ENCODE measurements around the gene TAT. TPM values are rescaled to one million over a fixed set of nuclear protein-coding genes. Genes with fewer than 3 reads are reported as not detected.
"Not testable (repeated sequence)": the region's sequence is repeated elsewhere in the genome, so short reads cannot be mapped to it uniquely, and the experiment has no call there.

TAT gene
- total RNA-seq, 1 donor from 2014 or later = not detected

DNA sequence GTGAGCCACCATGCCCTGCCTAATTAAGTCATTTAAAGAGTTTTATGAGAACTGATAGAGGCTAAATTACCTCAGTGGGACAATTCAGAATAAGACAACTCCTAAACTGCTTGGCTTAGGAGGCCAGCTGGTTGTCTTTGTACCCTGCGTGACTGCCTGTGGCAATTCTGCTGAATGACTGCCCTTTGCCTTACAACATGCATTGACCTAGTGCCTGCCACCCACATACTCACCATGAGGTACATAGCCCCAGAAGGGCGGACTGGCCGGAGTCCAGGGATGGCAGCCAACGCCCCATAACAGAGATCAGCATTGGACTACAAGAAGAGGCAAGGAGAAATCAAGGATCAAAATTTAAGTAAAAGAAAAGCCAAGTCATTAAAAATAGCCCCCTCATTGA lies 7.3 kb downstream of the TAT start:
- Mint-ChIP-seq H3K9me3 (no peaks in the 10 kb centered on the region), H3K27me3 (peaks cover 13% of the 10 kb centered on the region), H3K36me3 (ENCODE audit: low read depth) (no peaks in the 10 kb centered on the region), H3K4me3 (no peak overlapping the region), H3K27ac (no peak overlapping the region), H3K4me1 (peaks cover 13% of the 10 kb centered on the region)
- intact Hi-C loops (cut with micrococcal nuclease) = loop anchor here (10.0 kb wide), 2 partner anchors 155 to 315 kb away; partner anchors contain the start of genes PHLPP2 and ZNF821
- no peak for DNase-seq

DNA sequence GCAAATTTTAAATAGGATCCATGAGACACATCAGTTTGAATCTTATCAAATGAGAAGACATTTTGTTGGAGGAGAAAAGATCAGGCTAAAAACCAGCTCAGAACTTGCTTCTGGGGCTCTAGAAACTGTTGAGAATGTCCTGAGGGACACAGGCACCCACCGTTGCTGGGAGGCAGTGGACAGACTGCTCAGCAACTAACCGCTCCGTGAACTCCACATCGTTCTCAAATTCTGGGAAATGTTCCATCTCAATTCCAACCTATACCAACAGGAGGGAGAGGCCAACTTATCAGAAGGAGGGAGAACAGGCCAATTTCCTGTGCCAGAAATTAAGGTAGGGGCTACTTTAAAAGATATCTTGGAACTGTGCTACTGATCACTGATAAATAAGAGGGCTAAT lies 8.3 kb downstream of the TAT start:
- no peak overlapping the region for H3K4me3 Mint-ChIP-seq
- no peaks in the 10 kb centered on the region for H3K9me3 Mint-ChIP-seq
- H3K27ac Mint-ChIP-seq = no peak overlapping the region
- intact Hi-C loops (cut with micrococcal nuclease) = loop anchor here (10.0 kb wide), 2 partner anchors 156 to 316 kb away; partner anchors contain the start of genes PHLPP2 and ZNF821
- no peak for DNase-seq
- H3K4me1 Mint-ChIP-seq = peaks cover 15% of the 10 kb centered on the region
- no peaks in the 10 kb centered on the region for H3K36me3 Mint-ChIP-seq (ENCODE audit: low read depth)
- peaks cover 9% of the 10 kb centered on the region for H3K27me3 Mint-ChIP-seq

DNA sequence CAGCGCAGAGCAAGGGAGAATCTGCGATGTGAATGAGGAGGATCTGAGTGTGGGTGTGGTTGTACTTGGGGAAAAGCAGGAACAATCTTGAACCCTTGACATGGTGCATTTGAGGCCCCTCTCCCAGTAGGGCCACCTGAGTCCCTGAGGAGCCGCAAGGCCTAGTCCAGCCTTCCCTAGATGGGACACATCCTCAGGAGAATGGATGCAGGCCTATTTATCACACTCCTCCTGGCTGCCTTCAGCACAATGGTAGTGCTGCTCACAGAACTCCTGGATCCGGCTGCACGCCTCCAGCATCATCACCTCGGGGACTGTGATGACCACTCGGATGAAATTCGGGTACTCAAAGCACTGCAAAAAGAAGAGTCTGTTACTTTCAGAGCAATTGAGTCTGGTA lies 9.0 kb downstream of the TAT start:
- Mint-ChIP-seq H3K27me3 (peaks cover 9% of the 10 kb centered on the region), H3K4me3 (no peak overlapping the region), H3K27ac (no peak overlapping the region), H3K4me1 (peaks cover 15% of the 10 kb centered on the region), H3K9me3 (no peaks in the 10 kb centered on the region), H3K36me3 (ENCODE audit: low read depth) (no peaks in the 10 kb centered on the region)
- intact Hi-C loops (cut with micrococcal nuclease) = loop anchor here (10.0 kb wide), 2 partner anchors 157 to 317 kb away; partner anchors contain the start of genes PHLPP2 and ZNF821
- DNase-seq = no peak

DNA sequence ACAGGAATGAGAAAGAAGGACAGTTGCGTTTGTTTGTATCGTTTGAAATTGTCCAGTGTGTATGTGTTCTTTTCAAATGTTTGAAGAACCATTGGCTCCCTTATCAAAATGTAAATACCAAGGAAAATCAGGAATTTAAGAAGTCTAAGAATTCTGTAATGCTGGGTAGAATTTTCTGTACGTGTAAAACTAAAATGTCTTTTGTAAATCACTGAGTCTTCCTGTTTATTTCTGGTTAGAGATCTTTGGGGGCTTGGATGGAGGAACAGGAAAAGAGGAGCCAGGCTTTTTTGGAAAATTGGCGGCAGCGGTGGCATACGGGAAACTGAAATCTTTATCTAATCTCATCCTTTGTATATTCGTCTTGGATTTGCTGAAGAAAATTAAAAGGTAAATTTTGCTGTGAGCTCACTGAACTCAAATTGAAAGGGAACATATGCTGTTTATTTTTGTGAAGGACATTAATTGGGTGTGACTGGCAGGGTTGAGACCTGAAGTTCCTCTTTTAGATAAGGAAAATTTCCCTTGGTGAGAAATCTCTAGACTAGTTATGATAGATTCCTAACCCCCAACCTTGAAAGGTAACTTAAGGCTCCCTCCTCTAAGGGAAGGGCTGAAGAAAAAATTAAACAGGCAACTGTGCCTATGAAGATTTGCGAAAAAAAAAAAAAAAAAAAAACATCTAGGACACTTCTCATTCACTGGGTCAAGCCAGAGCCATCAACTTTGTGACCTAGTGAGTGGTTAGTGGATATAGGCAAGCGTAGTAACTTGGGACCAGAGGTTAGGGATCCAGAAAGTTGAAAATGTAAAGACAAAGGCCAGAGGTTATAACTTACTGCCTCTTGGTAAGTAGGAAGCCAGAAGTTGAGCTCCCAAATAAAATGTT lies 10.8 kb downstream of the TAT start:
- DNase-seq = no peak
- H3K27me3 Mint-ChIP-seq = peaks cover 5% of the 10 kb centered on the region
- no peaks in the 10 kb centered on the region for H3K36me3 Mint-ChIP-seq (ENCODE audit: low read depth)
- H3K4me3 Mint-ChIP-seq = peak overlapping the region; percentile 87
- peak overlapping the region; percentile 91 for H3K27ac Mint-ChIP-seq
- intact Hi-C loops (cut with micrococcal nuclease) = loop anchor here (1.0 to 10.0 kb wide), 4 partner anchors 45 to 319 kb away; partner anchors contain the start of genes PHLPP2 and ZNF821
- peaks cover 5% of the 10 kb centered on the region for H3K9me3 Mint-ChIP-seq
- peaks cover 15% of the 10 kb centered on the region for H3K4me1 Mint-ChIP-seq

DNA sequence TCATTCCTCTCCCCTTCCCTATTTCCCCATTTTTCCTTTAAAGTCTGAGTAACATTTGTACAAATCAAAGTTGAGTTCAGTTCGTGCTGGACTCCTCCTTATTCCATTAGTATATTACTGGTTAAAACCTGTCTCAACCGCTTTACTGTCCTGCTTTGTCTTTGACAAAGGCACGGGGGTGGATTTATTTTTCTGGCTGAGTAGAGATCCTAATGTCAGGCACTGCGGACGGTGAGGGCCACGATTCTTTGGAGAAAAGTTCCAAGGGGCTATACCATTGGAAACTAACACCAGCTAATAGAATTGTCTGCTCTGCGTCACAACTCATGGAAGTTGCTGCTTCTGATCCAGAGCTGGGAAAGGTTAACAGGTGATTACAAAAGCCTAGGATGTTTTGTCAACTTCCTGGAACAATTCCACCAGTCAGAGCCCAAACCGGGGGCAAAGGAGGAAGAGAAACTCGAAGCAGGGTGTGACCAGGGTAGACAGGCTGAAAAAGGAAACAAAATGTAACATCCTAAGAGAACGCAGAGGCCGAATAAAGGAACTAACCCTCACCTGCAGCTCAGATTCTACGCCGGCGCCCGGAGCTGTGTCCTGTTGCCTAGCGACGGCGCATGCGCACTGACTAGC lies 12.4 kb downstream of the TAT start:
- Mint-ChIP-seq H3K27me3 (peaks cover 7% of the 10 kb centered on the region), H3K9me3 (peaks cover 6% of the 10 kb centered on the region), H3K4me3 (peak overlapping the region; percentile 87), H3K27ac (peak overlapping the region; percentile 91), H3K36me3 (ENCODE audit: low read depth) (no peaks in the 10 kb centered on the region), H3K4me1 (peaks cover 15% of the 10 kb centered on the region)
- intact Hi-C loops (cut with micrococcal nuclease) = loop anchor here (10.0 kb wide), 2 partner anchors 160 to 320 kb away; partner anchors contain the start of genes PHLPP2 and ZNF821
- no peak for DNase-seq

DNA sequence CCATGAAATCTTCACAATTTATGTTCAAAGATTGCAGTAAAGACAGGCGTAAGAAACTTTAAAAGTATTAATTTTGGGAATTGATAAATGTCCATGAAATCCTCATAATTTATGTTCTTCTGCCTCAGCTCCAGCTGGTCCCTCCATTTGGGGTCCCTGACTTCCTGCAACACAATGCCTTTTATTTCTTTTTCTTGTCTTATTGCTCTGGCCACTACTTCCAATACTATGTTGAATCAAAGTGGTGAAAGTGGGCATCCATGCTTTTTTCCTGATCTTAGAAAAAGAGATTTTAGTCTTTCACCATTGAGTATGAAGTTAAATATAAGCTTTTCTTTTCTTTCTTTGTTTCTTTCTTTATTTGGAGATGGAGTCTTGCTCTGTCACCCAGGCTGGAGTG lies 14.3 kb downstream of the TAT start:
- peaks cover 15% of the 10 kb centered on the region for H3K4me1 Mint-ChIP-seq
- peaks cover 11% of the 10 kb centered on the region for H3K9me3 Mint-ChIP-seq
- no peak for DNase-seq
- H3K4me3 Mint-ChIP-seq = no peak overlapping the region
- intact Hi-C loops (cut with micrococcal nuclease) = loop anchor here (10.0 kb wide), 2 partner anchors 162 to 322 kb away; partner anchors contain the start of genes PHLPP2 and ZNF821
- H3K27ac Mint-ChIP-seq = no peak overlapping the region
- H3K27me3 Mint-ChIP-seq = peaks cover 18% of the 10 kb centered on the region
- H3K36me3 Mint-ChIP-seq (ENCODE audit: low read depth) = no peaks in the 10 kb centered on the region

DNA sequence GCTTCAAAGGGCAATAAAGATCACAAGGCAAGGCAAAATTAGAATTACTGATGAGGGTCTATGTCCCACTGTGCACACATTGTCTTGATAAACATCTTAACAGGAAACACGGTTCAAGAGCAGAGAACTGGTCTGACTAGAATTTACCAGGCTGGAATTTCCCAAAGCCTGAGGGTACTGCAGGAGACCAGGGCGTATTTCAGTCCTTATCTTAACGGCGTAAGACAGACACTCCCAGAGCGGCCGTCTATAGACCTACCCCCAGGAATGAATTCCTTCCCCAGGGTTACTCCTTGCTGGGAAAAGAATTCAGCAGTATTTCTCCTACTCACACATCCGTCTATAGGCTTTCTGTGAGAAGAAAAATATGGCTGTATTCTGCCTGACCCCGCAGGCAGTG lies 15.0 kb downstream of the TAT start:
- H3K36me3 Mint-ChIP-seq (ENCODE audit: low read depth); H3K4me3 Mint-ChIP-seq; H3K27ac Mint-ChIP-seq; DNase-seq: not testable (repeated sequence)
- Mint-ChIP-seq H3K4me1 (peaks cover 15% of the 10 kb centered on the region), H3K27me3 (peaks cover 16% of the 10 kb centered on the region), H3K9me3 (peaks cover 11% of the 10 kb centered on the region)
- intact Hi-C loops (cut with micrococcal nuclease) = loop anchor here (10.0 kb wide), 2 partner anchors 163 to 323 kb away; partner anchors contain the start of genes PHLPP2 and ZNF821

DNA sequence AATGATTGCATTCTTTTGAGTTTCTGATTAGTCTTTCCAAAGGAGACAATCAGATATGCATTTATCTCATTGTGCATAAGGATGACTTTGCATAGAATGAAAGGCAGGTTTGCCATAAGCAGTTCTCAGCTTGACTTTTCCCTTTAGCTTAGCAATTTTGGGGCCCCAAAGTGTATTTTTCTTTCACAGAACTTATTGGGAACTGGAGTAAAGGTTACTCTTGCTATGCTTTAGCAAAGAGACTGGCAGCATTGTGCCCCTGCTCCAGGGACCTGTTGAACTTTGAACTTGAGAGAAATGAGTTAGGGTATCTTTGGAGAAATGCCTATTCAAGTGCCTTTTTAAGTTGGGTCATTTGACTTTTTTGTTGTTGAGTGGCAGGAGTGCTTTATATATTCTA lies 17.0 kb downstream of the TAT start:
- no peak overlapping the region for H3K27ac Mint-ChIP-seq
- no peak for DNase-seq
- peaks cover 2% of the 10 kb centered on the region for H3K4me1 Mint-ChIP-seq
- H3K36me3 Mint-ChIP-seq (ENCODE audit: low read depth) = no peaks in the 10 kb centered on the region
- intact Hi-C loops (cut with micrococcal nuclease) = loop anchor here (10.0 kb wide), 2 partner anchors 165 to 325 kb away; partner anchors contain the start of genes PHLPP2 and ZNF821
- no peak overlapping the region for H3K4me3 Mint-ChIP-seq
- H3K27me3 Mint-ChIP-seq = peaks cover 18% of the 10 kb centered on the region
- H3K9me3 Mint-ChIP-seq = peaks cover 11% of the 10 kb centered on the region

DNA sequence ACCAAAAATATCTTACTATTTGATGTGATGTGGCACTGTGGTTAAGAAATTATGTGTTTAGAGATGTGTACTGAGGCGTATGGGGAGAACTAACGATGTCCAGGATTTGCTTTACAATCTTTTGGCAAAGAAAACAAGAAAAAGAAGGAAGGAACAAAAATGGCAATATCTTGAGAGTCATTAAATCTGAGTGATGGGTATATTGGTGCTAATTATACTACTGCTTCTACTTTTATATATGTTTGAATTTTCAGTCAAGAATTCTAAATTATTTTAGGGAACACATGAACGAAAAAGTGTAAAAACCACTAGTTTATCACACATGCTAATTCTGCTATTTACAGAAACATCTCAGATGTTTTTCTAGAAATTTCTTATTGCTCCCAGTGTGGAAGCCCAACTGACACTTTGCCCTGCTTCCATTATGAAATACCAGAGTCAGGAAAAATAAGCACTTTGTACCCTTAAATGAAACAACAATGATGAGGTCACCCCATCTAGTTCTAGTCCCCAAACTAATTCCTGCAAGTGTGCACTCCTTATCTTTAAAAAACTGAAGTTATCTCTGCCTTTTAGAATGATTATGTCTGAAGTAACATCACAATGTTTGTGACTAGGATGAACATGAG lies 18.8 kb downstream of the TAT start:
- H3K36me3 Mint-ChIP-seq (ENCODE audit: low read depth) = no peaks in the 10 kb centered on the region
- H3K27me3 Mint-ChIP-seq = peaks cover 18% of the 10 kb centered on the region
- H3K27ac Mint-ChIP-seq = no peak overlapping the region
- H3K9me3 Mint-ChIP-seq = peaks cover 11% of the 10 kb centered on the region
- intact Hi-C loops (cut with micrococcal nuclease) = no loop called here
- H3K4me3 Mint-ChIP-seq = no peak overlapping the region
- H3K4me1 Mint-ChIP-seq = no peaks in the 10 kb centered on the region
- DNase-seq = no peak

DNA sequence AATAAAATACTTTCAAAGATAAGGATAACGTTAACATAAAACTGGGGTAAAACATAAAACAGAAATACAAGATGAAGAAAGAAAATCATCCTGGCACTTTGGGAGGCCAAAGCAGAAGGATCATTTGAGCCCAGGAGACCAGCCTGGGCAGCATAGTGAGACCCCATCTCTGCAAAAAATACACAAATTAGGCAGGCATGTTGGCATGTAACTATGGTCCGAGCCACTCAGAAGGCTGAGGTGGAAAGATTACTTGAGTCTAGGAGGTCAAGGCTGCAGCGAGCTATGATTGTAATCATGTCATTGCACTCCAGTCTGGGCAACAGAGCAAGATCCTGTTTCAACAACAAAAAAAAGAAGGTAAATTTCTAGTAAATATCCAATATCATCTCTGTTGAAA lies 19.6 kb downstream of the TAT start:
- no peaks in the 10 kb centered on the region for H3K4me1 Mint-ChIP-seq
- no peaks in the 10 kb centered on the region for H3K36me3 Mint-ChIP-seq (ENCODE audit: low read depth)
- no peak overlapping the region for H3K27ac Mint-ChIP-seq
- H3K27me3 Mint-ChIP-seq = peaks cover 23% of the 10 kb centered on the region
- DNase-seq = no peak
- peaks cover 11% of the 10 kb centered on the region for H3K9me3 Mint-ChIP-seq
- no peak overlapping the region for H3K4me3 Mint-ChIP-seq
- intact Hi-C loops (cut with micrococcal nuclease) = no loop called here

DNA sequence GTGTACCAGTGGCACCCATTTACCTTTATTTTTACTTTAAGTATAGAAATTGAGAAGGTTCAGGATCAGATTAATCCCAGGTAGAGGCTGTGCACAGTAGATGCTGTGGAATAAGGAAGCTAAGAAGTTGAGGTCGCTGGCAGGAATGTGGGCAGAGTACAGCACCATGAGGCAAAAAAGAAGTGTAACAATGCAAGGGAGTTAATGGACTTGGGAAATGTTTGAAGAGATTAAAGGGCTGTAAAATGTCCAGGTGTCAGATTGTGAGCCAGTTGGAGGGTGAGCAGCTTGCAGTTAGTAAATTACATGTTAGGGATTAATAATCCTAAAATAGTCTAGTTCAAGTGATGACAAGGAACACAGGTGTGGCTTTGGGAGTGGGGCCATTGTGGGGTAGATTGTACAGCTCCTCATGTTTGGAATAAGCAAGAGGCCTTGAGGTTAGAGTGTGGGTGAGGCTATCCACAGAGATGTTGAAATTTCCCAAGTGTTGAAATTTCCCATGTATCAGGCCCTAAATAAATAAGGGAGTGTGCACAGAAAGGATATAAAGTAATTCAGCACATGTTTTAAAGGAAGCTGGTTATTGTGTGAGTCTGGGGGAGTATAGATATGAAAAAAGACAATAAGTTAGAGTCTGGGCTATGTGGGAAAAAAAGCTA lies 21.5 kb downstream of the TAT start:
- peaks cover 6% of the 10 kb centered on the region for H3K9me3 Mint-ChIP-seq
- H3K4me3 Mint-ChIP-seq = no peak overlapping the region
- intact Hi-C loops (cut with micrococcal nuclease) = no loop called here
- H3K27ac Mint-ChIP-seq = no peak overlapping the region
- no peaks in the 10 kb centered on the region for H3K4me1 Mint-ChIP-seq
- no peak for DNase-seq
- peaks cover 25% of the 10 kb centered on the region for H3K27me3 Mint-ChIP-seq
- H3K36me3 Mint-ChIP-seq (ENCODE audit: low read depth) = no peaks in the 10 kb centered on the region

DNA sequence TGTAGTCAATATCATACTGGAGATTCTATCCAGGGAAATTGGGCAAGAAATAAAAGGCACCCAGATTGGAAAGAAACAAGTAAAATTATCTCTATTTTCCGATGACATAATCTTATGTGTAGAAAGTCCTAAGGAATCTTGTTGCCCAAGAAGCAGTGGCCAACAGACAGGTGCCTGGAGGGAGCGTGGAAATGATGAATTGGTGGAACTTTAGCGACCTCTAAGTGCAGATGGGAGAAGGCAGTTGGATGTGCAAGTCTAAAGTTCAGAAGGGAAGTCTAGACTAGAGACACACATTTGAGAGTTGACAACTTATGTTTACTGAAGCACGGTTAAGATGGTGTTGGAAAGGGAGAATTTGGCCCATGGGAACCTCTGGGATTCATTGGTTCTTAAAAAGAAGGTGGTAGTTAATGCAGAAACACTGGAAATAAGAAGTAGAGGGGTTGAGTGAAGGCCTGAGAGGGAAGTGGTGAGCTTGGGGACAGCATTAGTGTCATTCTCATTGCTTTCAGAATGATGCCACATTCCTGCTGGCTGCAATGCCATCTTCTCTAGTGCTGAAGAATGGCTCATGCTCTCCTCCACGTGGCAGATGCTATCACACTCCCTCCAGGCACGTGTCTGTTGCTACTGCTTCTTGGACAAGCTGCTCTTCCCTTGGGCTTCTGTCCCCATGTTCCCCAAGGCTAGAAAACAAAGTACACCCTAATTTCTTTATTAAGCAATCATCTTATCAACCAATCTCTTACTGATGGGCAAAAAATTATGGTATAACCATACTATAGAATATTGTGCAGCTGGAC lies 24.0 kb downstream of the TAT start:
- Mint-ChIP-seq H3K4me3 (no peak overlapping the region), H3K27ac (no peak overlapping the region), H3K9me3 (no peaks in the 10 kb centered on the region), H3K36me3 (ENCODE audit: low read depth) (no peaks in the 10 kb centered on the region), H3K4me1 (no peaks in the 10 kb centered on the region), H3K27me3 (peaks cover 15% of the 10 kb centered on the region)
- intact Hi-C loops (cut with micrococcal nuclease) = no loop called here
- no peak for DNase-seq

Measured in activated CD4-positive, alpha-beta T cell treated with anti-CD3 and anti-CD28 coated beads, Interleukin-2, amount 10 ng/mL, durations not matched to agents 24 days and 14 days (primary cell).